Activated CD4-positive, alpha-beta T cell treated with anti-CD3 and anti-CD28 coated beads for 24 hours (primary cell): ENCODE measurements around the gene YWHAH.
"Not testable (repeated sequence)": the region's sequence is repeated elsewhere in the genome, so short reads cannot be mapped to it uniquely, and the experiment has no call there.

Experiments used
- DNase-seq, 2 donors: peaks; one replicate each; pipeline ENCODE4 v3.0.0-alpha.2; 2020; ENCODE audit warnings: low read depth in 2 of 2

The YWHAH gene

DNA sequence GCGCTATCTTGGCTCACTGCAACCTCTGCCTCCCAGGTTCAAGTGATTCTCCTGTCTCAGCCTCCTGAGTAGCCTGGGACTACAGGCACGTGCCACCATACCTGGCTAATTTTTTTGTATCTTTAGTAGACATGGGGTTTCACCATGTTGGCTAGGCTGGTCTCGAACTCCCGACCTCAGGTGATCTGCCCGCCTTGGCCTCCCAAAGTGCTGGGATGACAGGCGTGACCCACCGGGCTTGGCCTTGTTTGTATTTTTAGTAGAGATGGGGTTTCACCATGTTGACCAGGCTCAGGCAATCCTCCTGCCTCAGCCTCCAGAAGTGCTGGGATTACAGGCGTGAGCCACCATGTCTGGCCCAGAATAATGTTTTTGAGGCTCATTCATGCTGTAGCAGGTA is 37.6 kb downstream of the YWHAH start:
- not testable (repeated sequence) for DNase-seq

- DNase-seq = no peak
Observed at GRCh38 chr22:31983911-31984656, 39.7 kb downstream of the YWHAH start.

- no peak for DNase-seq
Observed at GRCh38 chr22:31987218-31987617, 42.9 kb downstream of the YWHAH start.

- DNase-seq = no peak
Observed at GRCh38 chr22:31991102-31991839, 46.9 kb downstream of the YWHAH start.

DNA sequence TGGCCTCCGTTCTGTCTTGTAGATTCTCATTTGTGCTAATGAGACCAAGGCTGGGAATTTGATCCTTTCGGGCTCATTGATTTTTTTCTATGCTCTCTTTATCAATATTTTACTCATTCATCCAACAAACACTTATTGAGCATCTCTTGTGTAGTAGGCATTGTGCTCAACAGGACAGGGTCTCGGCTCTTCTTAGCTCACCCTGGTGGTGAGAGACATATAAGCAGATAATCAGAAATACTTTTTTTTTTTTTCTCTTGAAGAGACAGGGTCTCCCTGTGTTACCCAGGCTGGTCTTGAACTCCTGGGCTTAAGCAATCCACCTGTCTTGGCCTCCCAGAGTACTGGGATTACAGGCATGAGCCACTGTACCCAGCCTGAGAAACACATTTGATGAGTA is 50.7 kb downstream of the YWHAH start:
- no peak for DNase-seq

DNA sequence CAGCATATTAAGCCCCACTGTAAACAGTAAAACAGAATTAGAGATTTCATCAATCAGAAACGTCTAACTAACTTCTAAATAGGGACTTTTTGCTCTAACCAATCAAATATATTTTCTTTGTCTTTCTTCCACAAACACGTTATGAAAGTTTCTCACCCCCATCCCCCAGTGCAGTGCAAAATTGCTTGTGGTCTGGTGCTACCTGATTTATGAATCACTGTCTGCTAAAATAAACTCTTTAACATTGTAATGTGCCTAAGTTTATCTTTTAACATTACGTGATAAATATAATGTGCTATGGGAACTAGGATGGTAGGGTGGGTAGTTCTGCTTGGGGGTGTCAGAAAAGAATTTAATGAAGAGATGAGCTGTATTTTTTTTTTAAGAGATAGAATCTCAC is 51.5 kb downstream of the YWHAH start:
- no peak for DNase-seq

DNA sequence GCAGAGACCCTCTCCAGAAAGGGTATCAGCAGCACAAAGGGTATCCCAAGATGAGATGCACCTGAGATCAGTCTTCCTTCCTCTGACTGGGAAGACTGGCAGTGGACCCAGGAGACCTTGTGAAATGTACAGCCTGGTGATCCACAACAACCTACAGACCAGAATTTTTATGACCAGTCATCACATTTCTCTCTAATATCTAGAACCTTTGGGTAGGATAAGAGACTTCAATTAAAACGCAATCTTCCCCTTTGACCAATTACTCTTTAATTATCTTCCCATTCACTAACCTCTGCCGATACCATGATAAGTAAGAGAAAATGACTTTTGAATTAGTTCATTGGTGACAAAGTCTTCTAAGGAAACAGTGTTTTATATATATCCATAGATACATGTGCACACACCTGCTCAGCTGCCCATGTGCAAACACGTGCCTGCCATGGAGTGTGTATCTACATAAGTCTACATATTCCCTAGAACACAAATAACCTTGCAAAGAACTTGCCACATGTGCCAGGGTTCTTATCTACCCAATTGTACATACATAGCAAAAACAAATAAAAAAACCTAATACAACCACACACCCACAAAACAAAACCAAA is 54.5 kb downstream of the YWHAH start:
- no peak for DNase-seq

DNA sequence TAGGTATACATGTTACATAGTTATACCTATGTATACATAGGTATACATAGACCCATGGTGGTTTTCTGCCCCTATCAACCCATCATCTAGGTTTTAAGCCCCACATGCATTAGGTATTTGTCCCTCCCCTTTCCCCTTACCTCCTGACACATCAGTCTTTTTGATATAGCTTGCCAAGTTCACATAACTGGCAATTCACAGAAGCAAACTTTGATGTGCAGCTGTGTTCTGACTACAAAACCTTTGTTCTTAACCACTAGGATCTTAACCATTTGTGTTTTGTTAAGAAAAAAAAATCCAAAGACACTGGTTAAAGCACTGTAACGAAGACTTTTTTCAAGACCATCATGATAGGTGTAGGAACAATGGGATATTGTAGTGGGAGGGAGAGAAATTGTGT is 55.8 kb downstream of the YWHAH start:
- DNase-seq = no peak

GRCh38 chr22:32005453-32005852 is 61.1 kb downstream of the YWHAH start:
- no peak for DNase-seq
